HPDE6-E6E7 (cell line): ENCODE results near the gene IDH3B.

ENCODE experiments used
- DNase-seq: peaks from one replicate; pipeline ENCODE4 v3.0.0; 2011; ENCODE audit warnings: missing footprints; ENCODE audit errors: extremely low spot score

Gene IDH3B

DNA sequence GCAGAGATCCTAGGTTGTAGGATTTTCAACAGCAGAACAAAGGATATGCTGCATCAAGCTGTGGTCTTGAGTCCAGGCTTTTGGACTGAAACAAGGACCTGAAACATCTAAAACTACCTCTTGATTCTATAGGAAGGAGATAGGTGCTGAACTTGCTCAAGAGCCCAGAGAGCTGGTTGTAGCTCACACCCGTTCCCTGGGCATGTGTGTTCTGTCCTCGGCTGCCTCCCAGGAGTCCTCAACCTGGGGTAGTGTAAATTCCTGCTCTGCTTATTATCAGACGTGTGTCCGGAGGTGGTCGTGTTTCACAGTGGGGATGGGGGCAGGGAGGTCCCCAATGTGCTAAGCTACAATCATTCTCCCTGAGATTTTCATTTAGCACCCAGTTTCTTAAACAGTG, 6.8 kb downstream of the IDH3B start:
- DNase-seq, result no peak

DNA sequence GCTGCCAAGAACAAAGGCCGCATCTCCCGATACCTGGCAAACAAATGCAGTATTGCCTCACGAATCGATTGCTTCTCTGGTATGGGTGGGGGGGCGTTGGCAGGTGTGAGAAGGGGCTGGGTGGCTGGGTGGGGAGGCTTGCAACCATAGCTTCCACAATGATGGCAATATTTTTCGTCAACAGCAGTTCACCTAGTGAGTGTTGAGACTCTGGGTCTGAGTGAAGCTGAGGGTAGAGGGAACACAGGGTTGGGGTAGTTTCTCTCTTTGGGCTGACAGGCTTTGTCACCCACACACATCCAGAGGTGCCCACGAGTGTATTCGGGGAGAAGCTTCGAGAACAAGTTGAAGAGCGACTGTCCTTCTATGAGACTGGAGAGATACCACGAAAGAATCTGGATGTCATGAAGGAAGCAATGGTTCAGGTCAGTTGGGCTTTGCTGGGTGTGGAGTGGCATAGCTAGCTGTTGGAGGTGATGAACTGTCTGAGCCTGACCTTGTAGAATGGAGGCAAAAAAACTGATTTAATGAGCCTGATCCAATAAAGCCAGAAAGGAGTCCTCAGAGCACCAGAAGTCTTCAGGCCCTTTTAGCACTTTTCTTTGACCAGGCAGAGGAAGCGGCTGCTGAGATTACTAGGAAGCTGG, 7.4 kb downstream of the IDH3B start:
- no peak for DNase-seq

DNA sequence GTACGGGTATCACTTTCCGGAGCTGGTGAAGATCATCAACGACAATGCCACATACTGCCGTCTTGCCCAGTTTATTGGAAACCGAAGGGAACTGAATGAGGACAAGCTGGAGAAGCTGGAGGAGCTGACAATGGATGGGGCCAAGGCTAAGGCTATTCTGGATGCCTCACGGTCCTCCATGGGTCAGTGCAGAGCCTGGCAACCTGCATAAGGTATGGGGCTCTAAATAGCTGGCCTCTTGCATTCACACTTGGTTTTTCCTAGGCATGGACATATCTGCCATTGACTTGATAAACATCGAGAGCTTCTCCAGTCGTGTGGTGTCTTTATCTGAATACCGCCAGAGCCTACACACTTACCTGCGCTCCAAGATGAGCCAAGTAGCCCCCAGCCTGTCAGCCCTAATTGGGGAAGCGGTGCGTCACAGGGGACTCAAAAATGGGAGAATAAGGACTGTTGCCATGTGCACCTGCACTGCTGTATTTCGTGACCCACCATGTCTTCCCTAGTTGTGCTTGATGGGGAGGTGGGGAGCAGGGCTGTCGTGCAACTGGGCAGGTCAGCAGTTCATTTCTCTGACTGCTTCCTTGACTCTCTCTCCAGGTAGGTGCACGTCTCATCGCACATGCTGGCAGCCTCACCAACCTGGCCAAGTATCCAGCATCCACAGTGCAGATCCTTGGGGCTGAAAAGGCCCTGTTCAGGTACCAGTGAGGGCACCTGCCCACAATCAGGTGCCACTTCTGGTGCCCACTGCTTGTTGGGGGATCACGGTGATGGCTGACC, 8.5 kb downstream of the IDH3B start:
- DNase-seq, result no peak

DNA sequence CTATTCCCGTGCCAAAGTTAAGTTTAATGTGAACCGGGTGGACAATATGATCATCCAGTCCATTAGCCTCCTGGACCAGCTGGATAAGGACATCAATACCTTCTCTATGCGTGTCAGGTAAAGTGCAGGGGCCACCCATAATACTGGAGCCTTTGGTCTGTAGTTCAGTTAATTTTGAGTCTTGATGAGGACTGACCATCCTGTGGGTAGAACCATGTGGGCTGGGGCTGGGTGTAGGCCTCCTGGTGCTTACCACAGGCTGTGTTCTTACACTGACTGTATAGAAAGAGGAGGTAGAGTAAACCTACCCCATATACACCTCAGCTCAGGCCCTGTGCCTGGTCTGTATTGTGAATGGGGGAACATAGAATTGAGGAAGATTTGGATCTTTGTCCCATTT, 9.2 kb downstream of the IDH3B start:
- no peak for DNase-seq

DNA sequence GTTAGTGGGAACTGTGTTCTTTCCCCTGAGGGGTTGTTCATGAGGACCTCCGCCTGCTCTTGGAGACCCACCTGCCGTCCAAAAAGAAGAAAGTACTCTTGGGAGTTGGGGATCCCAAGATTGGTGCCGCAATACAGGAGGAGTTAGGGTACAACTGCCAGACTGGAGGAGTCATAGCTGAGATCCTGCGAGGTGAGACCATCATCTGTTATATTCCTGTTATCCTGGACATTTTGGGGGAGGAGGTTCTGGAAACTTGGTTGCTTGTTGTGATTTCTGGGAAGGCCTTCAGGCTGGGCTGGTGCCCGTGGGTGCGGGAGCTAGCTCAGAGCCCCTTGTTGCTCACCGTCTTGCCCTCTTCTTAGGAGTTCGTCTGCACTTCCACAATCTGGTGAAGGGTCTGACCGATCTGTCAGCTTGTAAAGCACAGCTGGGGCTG, 9.6 kb downstream of the IDH3B start:
- DNase-seq, result no peak

DNA sequence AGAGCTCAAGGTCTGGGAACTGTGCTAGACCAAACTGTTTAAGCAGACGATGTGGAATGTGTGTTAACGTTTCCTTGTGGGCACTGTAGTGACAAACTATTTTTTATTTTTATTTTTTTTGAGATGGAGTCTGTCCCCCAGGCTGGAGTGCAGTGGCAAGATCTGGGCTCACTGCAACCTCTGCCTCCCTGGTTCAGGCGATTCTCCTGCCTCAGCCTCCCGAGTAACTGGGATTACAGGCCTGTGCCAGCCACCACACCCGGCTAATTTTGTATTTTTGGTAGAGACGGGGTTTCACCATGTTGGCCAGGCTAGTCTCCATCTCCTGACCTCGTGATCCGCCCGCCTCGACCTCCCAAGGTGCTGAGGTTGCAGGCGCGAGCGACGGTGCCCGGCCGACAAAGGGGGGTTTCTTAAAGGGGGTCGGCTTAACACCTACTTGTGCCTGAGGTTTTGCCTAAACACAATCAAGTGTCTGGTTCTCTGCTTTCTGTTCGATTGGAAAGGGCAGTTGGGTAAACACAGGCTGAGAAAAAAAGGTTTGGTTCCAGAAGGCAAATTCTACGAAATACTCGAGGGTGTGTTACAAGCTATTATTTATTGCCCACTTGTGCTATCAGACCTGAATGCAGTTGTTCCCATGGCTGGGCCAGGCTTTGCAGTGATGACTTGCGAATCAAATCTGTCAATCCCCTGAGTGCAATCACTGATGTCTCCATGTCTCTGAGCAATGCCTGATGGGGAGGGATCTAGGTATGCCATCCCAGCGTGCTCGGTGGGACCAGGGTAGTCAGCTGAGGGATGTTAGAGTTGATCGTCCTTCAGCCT, 10.2 kb downstream of the IDH3B start:
- no peak for DNase-seq

DNA sequence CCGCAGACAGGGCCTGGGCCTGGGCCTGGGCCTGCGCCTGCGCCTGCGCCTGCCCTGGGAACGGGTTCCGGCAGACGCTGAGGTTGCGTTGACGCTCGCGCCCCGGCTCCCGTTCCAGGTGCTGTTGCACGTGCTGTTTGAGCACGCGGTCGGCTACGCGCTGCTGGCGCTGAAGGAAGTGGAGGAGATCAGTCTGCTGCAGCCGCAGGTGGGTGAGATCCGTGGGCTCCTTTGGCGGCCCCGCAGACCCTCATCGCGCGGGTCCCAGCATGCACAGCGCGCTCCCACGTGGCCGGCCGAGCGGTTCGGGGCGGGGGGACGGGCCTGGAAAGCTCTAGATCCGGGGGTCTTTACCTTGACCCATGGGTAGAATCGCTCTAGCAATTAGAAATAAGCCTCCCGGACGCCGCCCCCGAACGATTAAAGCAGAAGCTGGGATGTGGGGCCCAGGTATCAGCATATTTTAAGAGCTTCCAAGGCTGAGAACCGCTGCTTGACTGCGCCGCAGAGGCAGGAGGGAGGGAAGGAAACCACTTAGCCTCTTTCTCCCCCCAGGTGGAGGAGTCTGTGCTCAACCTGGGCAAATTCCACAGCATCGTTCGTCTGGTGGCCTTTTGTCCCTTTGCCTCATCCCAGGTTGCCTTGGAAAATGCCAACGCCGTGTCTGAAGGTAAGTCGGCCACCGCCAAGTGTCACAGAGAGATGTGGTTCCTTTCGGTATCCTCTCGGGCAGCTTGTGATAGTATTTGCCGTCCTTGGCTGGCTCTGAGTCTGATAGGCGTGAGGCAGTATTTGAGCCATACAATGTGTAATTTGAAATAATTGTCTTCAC, 11.1 kb downstream of the IDH3B start:
- no peak for DNase-seq

DNA sequence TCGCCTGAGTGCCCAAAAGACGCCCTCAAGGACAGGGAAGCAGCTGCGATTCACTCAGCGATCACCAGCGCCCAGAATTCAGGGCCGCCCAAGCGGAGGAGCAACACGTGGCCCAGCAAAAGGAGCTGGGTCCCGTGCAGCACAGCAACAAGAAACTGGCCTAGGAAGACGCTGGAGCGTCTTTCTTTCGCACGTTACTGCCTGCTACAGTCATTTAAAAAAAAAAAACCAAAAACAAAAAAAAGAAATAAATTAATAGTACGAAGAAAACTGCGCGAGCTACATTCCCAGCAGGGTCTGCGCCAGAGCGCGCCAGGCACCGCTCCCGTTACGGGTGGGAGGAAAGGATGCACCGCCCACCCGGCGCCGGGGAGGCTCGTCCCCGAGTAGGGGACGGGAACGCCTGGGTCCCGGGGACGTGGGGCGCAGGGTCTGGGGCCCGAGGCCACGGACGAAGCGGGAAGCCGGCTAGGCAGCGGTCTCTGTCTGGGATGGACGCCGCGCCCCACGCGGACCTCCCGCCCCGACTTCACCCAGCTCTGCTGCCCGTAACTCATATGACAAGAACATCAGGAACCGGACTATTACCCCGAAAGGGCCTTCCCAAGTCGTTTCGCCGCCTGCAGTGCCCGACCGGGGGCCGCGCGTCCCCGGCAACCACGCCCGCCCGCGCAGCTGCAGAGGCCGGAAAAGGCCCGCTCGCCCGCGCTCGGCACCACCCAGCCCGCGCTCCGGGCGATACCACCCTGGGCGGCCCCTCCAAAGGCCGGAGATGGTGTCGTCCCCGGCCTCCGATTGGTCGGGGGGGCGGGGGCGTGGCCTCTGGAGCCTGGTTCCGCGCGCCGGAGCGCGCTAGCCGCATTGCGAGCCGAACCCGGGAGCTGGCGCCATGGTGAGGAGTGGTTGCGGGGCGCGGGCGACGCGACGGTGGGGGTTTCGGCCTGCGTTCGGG, 12.0 kb downstream of the IDH3B start, which contains the start of gene NOP56:
Gene NOP56, plus strand, starts transcription at position 861 of the 952 bp plus-strand sequence. Its CDS starts 29 bp downstream, at position 890.
- DNase-seq, result peak; percentile 94

DNA sequence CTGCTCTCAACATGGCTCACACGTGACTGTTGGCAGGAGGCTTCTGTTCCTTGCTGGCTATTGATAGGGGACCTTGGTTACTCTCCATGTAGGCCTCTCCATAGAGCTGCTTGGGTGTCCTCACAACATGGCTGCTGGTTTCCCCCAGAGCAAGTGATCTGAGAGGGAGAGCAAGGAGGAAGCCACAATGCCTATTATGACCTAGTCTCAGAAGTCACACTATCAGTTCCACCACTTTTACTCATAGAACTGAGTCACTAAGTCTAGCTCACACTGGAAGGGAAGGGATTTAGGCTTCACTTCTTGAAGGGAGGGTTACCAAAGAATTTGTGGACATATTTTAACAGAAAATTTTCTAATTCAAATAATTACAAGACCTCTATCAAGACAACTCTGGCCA, 20.3 kb downstream of the IDH3B start:
- DNase-seq, result no peak

DNA sequence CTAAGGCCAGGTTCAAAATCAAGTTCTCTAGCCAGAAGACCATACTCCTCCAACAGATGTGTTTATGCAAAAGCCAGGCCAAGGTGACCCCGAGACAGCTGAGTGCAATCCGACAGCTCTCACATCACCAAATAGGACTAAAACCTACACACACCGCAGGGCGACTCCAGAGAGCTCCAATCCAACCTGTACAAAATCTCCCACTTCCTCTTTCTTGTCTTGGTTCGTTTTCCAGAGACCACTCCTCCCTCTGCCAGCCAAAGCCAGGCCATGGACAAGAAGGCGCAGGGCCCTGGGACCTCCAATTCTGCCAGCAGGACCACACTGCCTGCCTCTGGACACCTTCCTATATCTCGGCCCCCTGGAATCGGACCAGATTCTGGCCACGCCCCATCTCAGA, 23.1 kb downstream of the IDH3B start:
- no peak for DNase-seq

DNA sequence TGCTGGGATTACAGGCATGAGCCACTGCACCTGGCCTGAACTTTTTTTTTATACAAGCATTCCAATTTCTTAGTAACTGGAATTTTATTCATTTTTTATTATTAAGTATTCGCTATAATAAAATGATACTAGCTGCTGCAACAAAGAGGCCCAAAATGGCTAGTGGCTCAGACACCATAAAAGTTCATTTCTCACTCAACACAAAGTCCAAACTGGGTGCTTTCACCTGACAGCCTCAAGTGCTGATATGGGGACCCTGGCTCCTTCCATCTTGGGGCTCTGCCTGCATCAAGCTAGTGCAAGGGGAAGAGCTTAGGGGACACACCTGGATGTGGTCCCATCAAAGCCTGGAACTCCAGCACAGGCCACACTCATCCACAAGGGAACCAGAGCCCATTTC, 23.8 kb downstream of the IDH3B start:
- DNase-seq, result no peak

DNA sequence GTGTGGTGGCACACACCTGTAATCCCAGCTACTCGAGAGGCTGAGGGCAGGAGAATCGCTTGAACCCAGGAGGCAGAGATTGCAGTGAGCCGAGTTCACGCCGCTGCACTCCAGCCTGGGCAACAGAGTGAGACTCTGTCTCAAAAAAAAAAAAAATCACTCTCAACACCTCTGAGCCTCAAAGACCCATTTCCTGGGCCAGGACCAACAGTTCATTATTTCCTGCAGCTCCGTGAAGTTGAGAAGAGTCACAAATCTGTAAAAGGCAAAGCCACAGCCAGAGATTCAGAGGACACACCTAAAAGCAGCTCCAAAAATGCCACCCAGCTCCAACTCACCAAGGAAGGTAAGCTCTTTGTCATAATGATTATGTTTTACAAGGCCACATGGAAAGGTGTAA, 26.8 kb downstream of the IDH3B start:
- DNase-seq, result no peak

DNA sequence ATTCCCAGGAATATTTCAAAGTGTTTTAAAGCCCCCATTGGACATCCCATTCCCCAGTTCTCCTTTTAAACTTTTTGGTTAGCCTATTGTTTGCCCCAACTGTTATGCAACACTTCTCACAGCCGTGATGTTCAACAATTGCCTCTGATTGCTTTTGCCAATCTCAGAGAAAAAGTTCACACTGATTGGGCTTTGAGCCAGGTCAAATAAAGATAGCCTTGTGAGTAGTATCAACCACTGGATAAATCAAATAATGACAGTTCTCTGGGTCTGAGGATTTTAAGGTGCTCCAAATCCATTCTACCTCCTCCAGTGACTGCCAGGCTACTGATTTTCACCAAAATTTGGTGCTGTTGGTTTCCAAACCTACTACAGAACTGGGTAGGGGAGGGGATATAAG, 30.6 kb downstream of the IDH3B start:
- no peak for DNase-seq

DNA sequence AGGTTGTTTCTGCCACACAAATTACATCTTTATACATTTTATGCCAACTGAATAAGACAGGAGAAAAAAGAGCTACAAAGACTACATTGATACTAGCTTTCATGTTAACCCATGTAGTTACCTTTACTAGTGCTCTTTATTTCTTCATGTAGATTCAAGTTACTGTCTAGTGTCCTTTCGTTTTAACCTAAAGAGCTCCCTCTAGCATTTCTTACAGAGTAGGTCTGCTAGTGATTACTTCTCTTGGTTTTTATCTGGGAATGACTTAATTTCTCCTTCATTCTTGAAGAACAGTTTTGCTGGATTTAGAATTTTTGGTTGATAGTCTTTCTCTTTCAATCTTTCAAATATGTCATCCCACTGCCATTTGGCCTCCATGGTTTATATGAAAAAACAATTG, 32.8 kb downstream of the IDH3B start:
- DNase-seq, result no peak

DNA sequence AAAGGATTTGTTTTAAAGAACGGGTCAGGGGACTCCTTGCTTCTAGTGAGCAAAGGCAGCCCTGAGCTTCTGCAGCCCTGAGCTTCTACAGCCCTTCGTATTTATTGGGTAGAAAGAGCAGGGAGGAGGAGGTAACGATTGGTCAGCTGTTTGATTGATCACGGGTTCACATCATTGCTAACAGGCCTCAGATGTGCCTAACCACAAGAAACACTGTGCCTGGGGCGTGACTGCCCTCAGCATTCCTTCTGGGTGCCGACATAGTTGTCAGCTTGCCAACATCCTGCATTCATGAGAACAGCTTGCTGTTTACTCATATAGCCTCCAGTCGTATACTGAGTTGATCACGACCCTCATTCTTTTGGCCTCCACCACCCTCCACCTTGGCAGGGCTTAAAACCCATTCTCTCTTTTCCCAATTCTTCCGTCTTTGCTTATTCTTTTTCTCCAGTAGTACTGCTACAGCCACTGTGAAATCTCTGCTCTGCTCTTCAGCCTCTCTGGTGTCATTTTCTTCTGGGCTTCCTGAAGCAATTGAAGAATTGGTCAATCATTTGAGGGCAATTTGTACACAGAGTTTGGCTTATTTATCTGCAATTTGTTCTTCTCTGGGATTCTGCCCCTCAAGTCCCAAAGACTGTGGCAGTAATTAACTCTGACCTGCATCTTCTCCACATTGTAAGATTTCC, 37.0 kb downstream of the IDH3B start:
- no peak for DNase-seq

DNA sequence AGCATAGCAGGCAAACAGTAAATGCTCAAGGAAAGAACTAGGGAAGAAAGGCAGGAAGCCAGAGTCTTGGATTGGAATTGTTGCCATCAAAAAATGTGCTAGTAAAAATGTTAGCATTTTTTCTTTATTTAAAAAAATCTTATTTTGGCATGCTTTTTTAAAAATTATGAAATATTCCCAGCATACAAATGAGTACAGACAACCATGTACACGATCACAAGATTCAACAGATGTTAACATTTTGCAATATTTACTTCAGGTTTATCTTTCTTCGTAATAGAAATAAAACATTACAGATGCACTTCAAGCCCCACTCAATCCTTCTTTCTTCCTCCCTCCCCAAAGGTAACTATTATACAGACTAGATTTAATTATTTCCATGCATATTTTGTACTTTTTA, 39.0 kb downstream of the IDH3B start:
- no peak for DNase-seq

DNA sequence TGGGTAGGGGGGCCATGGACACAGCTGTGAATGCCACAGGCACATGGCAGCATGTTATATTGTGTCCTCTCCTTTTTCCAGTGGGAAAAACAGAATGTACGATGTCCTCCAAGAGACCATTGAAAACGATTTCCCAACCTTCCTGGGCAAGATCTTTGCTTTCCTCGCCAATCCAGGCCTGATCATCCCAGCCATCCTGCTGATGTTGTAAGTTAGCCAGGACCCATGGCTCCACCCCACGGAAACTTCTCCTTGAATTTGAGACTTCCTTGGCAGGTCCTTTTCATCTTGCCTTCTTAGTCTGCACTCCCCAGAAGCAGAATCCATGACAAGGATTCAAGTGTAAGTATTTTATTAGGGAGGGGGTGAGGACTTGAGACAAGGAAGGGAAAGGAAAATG, 39.8 kb downstream of the IDH3B start:
- DNase-seq, result no peak

DNA sequence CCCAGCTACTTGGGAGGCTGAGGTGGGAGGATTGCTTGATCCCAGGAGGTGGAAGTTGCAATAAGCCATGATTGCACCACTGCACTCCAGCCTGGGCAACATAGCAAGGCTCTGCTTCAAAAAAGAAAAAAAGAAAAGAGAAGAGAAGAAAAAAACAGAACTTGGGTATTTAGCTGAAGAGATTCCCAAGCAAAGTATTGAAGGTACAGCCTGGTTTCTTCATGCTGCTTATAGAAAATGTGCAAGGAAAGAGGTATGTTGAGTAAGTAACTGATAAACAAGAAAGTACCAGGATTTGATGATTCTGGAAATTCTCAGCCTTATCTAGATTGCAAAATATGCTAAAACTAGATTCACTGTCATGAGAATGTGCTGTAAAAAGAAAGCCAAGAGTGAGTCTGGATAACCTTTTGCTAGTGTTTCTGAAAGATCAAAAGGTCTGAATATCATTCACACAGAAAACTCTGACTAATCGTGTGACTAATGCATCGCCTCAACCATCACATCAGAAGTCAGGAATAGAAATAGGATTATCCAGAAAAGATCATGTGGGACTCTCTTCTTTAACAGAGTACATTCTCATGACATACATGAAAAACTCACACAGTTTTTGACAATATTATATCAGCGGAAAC, 43.9 kb downstream of the IDH3B start:
- no peak for DNase-seq

DNA sequence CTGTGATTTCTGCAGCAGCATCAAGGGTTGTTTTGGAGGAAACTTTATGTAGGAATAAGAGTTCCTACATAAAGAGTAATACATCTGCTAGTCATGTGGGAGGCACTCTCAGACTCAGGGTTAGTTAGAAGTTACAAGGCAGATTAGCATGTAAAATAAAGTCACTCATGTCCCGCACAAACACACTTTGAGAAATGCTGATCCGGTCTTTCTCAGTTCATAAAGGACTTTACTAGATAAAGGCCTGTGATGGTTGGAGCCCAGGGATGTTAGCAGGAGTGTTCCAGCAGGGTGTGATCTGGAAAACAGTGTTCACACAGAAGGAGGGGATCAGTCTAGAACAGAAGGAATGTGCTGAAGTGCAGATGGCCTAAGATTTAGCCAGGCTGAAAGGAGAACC, 44.7 kb downstream of the IDH3B start:
- DNase-seq, result no peak
